C4-2B (cell line): Measurements from ENCODE around the gene MED15.

Source experiments
- CTCF ChIP-seq: fragments of 450-650 bp; conservative IDR thresholded peaks from 2 replicates; pipeline ENCODE4 v1.5.1; 2017; ENCODE audit warnings: mild to moderate bottlenecking
- ZFX ChIP-seq: fragments of 450-650 bp; IDR thresholded peaks from 2 replicates; pipeline ENCODE4 v1.6.1; 2017

- TF ChIP-seq CTCF (no peak), ZFX (no peak)
Observed at GRCh38 chr22:20584029-20584871, 76.8 kb downstream of the MED15 start.
